ENCODE data around the gene ZNF839.
"Not testable (repeated sequence)": the region's sequence is repeated elsewhere in the genome, so short reads cannot be mapped to it uniquely, and the experiment has no call there.

Gene ZNF839

DNA sequence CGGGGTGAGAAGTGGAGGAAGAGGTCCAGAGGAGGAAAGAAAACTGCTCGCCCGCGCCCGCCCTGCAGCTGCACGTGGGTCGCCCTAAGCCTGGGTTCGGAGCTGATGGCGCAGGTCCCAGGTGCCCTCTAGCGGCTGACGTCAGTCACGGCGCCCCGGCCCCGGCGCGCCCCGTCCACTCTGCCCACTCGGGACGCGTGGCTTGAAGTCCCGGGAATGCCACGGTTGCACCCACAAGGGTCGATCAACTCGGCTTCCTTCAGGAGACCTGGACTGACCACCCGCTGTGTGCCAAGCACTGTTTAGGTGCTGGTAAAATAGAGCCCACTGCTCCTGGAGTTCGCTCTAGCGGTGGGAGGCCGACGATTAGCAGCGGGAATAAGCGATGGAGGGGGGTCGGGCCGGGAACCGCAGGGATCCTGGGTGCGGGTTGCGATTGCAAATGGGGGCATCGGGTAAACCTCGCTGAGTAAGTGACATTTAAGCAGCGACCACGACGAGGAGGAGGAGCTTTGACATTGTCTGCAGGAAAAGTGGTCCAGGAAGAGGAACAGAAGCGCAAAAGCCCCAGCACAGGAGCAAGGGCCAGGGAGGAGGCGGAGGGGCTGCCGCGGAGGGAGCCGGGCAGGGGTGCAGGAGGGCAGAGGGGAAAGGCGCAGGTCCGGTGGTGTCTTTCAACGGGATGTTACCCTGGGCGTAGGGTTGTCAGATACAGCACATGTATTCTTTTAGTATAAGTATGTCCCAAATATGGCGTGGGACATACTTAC is 5.1 kb upstream of the ZNF839 start:
- DNase-seq, result peak; percentile 85

DNA sequence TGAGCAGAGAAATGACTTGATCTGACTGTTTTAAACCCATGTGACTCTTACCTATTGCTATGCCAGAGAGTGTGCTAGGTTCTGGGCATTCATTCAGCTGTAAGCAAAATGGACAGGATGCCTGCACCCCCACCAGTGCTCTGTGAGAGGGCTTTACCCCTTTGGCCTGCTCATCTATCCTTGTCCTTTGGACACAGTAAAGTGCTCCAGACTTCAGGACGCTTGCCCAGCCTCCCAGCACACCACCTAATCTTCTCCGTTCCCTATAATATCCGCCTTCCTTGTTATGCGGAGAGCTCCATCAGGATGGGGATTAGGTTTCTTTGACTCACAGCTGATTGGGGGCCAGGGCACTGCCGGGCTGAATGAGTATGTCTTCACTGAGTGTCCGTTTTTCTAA is 4.4 kb upstream of the ZNF839 start:
- DNase-seq, result no peak

DNA sequence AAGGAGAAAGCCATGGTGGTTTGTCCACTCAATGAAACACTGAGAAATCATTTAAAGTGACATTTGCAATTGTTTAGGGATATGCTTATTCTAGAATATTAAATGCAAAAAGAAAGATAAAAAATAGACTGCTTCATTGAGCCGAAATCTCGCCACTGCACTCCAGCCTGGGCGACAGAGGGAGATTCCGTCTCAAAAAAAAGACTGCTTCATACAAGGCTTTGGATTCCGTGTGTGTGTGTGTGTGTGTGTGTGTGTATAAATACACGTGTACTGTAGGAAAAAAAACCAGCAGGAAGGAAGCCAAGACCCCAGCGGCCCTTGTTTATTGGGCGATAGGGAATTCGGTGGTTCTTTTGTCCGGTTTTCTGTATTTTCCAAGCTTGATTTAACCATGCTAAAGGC is 3.2 kb upstream of the ZNF839 start:
- peak; percentile 87 for DNase-seq

DNA sequence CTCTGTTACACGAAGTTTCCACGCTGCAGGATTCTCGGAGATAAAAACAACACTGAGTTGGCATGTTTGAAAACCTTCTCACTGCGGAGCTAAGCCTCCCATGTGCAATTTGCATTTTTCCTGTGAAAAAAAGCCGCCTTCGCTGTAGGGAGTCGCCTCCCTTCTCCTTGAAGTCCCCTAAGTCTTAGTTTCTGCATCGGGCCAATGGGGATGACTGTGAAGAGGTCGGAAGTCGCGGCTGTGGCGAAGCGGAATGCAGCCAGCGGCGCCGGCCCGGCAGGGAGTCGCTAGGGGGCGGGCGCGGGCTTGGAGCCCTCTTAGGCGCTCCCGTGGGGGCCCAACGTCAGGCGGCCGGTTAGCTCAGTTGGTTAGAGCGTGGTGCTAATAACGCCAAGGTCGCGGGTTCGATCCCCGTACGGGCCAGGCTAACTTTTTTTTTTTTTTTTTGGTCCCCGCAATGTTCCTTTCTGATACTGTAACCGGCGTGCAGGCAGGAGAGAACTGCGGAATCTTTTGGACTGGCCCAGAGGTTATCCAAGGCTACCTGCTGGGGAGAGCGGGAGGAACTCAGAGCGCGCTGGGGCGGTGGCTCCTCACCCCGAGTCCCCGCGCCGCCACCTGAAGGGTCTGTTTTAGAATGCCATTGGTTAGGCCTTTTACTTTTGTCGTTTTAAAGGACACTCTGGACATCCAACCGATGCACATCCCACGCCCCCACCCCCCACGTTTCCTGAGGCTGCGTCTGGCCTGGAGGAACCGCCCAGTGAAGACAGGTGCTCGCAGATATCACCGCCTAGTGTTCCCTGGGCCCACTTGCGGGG is 2.6 kb upstream of the ZNF839 start:
- peak; percentile 97 for DNase-seq

DNA sequence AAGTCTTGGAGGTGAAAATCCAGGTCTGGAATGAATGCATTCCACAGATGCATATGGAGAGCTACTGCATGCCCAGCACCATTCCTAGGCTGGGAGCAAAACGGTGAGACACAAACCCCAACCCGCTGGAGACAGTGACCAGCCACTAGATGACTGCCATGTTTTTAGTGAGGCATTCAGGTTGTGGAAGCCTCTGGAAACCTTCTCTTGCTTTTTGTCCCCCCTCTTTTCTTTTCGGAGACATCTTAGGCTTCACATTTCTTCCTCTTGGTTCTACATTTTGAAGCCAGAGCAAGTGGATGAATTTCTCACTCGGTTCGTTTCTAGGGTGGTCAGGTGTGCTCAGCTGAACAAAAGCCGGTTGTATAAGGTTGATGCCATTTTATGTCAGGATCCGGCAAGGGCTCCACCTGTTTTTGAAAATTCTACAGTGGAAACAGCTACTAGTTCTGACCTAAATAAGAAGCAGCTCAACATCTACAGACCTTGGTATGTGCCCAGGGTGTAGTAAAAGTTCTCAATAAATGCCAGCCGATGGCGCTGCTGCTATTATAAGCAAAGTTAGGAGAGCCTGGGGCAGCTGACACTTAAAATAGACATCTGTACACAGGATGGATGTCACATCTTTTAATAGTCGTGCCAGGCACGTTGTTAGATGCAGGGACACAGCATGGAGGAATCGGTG is 1.8 kb upstream of the ZNF839 start:
- peak; percentile 48 for DNase-seq

DNA sequence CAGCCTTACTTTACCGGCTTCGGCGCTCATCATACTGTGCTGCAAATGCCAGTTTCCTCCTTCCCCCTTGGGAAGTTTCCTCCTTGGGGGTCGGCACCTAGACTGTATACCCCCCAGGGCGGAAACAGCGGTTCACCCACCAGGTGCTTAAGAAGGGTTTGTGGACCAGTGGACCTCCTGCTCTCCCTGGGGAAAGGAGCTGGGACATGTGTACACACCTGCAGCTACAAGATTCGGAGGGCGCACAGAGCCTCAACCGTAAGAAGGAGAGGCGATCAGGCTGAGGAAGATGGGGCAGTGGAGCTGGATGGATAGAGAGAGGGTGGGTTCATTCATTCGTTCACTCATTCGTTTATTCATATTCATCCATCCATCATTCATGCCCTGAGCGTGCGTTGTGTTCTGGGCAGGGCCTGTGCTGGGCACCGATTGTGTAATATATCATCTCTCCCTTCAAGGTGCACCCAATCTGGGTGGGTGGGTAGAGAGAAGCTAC is 717 bp upstream of the ZNF839 start:
- DNase-seq, result no peak

DNA sequence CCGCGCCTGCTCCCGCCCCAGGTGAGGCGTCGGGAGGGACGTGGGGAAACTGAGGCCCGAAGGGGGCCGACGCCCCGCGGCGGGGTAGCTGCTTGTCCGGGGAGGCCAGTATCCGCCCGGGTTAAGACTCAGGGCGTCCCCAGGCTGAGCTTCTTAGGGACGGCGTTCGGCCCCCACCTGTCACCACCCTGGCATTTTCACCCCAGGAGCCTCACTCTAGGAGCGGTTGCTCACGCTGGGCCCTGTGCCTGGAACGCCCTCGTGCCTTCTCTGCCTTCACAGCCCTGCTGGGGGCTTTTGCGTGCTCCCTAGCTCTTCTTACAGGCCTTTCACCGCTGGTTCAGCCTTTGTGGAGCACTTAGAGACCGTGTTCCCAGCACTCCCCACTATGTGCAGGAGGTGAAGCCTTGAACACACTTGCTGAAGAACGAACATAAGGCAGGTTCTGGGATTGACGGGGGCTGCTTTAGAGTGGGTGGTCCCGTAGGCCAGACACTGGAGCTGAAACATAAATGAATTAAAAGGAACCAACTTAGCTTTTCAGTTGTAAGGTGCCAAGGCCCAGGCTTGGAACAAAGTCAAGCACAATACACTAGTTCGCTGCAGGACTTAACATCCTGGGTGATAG is 601 bp downstream of the ZNF839 start:
- peak; percentile 33 for DNase-seq

DNA sequence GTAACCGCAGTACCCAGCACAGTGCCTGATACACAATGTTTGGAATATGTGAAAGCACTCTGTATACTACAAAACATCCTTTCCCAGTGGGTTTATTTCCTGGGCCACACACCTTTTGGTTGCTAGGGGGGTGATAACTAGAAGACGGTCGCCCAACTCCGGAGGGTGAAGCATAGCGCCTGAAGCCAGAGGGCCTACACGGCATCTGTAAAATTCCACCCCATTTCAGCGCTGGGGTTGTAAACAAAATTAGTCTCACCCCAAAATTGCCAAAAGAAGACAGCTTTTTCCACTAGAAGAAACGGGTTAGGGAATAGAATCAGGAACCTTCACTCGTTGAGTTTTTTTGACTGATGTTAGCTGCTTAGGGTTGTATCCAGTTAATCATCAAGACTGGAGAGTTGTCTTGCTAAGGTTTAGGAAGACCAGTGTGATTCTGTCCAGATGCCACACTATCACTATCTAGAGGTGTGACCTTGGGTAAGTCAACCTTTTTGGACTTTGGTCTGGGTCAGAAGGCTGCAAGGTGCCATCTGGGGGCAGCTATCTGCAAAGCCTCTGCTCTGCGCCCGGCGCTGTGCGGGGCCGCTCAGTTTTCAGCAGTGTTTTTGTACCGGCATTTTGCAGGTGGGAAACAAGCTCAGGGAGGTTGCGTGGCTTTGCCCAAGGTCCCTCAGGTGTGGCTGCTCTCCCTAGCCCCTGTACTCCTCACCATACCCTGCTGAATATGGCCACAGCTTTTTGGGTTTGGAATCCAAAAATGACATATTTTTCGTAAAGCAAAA is 1.3 kb downstream of the ZNF839 start:
- DNase-seq, result no peak

DNA sequence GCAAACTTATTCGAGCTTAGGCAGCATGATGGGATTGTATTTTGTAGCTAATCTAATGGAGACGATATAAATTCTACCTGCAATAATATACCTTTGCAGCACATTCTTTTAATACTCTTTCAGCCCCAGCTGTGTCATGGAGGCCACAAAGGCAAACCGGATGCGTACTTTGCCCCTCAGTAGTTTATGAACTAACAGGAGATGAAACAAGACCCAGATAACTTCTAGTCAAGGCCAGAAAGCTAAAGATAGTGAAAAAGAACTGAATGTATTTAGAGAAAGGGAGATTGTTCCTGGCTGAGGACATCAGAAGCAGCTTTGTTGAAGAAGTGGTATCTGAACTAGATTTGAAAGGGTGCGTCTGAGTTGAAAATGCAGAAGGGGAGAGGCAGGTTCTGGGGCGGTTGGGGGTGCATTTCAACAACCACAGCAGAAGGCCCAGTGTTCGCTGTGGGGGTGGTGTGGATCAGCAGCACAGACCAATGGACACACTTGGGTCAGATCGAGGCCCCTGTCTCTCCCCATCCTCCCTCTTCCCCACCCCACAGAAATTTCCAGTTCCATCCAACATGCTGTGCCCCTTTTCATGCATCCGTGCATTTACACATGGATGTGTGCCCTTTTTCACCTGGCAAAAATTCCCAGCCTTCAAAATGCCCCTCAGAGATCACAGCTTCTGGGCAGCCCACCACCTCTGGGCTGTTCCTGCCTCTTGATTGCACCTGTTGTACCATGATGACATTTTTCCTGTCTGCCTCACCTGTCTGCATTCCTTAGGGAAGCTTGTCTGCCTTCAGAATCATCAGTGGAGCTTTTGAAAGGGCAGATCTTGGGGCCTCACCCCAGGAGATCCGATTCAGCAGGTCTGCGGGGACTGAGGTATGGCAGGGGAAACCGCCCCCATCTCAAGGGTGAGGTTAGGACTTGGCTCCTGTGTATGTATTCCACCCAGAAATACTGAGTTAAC is 2.2 kb downstream of the ZNF839 start:
- no peak for DNase-seq

DNA sequence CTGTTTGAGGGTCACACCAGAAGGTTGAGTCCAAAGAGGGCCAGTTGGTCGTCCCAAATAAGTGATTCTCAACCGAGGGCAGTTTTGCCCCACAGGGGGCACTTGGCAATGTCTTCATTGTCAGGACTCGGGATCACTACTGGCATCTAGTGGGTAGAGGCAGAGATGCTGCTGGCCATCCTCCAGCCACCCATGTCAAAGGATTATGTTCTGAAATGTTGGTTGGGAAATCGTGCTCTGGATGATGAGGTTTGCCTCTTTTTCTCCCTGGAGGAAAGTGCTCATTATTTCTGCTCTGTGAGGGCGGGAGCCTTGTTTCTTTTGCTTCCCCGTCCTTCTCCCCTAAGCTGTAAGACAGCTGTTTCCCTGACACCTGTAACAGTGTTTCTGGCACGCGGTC is 3.6 kb downstream of the ZNF839 start:
- DNase-seq, result peak; percentile 62

DNA sequence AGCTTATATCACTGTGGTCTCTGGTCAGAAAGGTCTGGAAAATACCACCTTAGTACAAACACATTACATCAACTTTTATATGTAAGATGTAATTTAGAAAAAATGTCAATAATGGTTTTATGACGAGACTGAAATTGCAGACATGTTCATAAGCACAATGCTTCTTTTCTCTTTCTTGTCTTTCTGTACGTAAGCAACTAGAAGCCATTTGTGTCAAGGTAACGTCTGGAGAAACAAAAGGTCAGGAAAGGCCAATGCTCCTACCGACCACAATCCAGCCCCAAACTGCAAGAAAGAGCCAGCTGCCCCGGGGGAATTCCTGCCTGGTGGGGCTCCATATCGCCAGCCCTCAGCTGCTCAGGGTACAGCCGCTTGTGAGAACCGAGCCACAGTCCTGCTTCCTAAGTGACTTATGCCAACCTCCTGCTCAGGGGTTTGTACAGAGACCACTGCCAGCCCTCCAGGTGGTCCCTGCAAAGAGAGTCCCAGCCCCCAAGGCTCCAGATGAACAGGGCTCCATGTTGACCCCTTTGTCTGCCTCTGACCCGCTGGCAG is 6.3 kb downstream of the ZNF839 start:
- no peak for DNase-seq

DNA sequence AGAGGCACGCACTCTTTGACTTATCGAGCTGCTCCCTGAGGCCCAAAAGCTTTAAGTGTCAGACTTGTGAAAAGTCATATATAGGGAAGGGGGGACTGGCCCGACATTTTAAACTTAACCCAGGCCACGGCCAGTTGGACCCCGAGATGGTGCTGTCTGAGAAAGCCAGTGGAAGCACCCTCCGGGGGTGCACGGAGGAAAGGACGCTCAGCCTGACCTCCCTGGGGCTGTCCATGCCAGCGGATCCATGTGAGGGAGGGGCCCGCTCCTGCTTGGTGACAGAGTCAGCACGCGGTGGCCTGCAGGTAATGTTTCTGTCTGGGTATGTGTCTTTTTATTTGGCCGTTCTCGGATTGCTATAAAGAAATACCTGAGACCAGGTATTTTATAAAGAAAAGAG is 7.0 kb downstream of the ZNF839 start:
- no peak for DNase-seq

DNA sequence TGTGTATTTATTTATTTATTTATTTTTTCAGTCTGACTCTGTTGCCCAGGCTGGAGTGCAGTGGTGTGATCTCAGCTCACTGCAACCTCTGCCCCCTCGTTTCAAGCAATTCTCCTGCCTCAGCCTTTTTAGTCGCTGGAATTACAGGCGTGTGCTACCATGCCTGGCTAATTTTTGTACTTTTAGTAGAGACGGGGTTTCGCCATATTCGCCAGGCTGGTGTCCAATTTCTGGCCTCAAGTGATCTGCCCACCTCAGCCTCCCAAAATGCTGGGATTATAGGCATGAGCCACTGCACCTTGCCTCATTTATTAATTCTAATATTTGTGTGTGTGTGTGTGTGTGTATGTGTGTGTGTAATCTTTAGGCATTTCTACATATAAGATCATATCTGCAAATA is 9.8 kb downstream of the ZNF839 start:
- DNase-seq, result not testable (repeated sequence)

DNA sequence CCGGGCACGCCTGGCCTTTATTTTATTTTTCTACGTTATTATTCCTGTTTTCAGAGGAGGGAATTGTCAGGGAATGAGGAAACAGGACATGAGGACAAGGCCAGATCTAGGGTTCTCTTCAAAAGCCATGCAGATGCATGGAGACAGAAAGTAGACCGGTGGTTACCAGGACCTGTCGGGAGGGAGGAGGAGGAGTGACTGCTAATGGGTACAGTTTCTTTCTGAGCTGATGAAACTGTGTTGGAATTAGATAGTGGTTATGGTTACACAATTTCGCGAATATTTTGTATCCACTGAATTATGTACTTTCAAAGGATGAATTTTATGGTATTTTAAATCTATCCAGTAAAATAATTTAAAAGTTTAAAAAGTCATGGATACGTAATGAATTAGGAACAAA is 11.3 kb downstream of the ZNF839 start:
- DNase-seq, result no peak

DNA sequence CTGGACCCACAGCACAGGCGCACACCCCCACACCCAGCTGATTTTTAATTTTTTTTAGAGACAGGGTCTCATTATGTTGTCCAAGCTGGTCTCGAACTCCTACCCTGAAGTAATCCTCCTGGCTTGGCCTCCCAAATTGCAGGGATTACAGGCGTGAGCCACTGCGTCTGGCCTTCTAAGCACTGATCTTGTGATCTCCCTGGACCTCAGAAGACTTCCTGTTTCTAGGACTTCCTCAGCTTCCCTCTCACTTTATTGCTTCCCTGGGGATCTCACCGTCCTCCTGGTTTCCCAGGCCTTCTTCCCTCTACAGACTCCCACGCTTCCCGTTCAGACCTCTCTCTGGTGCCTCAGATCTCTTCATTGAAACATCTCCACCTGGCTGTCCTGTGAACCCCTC is 13.8 kb downstream of the ZNF839 start:
- DNase-seq, result no peak

DNA sequence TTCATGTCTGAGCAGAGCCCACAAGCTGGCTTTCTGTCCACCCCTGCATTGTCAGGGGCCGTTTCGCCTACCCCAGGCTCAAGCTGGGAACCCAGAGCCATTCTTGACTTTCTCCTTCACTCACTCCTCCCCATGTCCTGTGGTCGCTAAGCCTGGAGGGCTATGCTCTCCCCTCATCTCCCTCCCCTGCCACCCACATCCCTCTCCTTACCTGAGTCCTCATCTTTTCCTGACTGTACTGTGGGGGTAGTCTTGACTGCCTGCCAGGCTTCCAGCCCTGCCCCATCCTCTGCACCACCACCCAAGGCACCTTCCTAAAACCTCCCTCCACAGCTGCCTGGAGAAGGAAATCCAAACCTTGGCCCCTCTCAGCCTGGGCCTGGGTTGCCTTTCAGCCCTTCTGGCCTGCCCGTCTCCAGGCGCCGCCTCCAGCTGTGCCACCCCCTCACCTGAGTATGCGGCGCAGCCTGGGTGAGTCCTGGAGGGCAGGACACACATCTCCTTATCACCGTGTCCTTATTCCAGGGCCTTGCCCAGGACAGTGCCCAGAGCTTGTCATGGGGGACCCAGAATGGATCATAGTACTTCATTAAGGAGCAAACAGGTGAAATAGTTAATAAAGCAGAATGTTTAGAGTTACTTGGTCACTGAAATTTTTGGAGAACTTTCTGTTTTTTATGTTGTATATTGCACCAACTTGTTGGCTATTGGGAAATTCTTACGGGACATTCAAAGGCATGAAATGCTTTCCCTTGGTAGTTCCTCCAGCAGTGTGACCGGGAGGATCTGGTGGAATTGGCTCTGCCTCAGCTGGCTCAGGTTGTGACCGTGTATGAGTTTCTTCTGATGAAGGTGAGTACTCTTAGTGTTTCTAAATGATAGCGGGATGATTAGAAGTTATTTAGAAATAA is 14.5 kb downstream of the ZNF839 start:
- no peak for DNase-seq

DNA sequence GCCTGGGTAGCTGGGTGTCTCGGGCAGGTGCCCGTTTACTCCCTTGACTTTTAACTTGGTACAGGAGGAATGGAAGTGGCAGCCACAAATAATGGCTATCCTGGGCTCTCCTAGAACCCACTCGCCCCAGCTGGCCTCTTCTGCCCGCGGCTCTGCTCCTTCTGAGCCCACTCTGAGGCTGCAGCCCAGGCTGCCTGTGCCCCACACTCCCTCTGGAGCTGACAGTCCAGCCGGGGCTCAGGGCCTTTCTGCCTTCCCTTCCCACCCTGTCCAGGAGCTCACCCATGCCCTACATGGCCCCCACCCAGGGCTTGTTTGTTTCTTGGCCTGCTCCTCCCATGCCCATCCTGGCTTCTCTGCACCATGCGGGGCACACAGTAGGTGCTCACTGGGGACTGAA is 15.6 kb downstream of the ZNF839 start:
- no peak for DNase-seq

DNA sequence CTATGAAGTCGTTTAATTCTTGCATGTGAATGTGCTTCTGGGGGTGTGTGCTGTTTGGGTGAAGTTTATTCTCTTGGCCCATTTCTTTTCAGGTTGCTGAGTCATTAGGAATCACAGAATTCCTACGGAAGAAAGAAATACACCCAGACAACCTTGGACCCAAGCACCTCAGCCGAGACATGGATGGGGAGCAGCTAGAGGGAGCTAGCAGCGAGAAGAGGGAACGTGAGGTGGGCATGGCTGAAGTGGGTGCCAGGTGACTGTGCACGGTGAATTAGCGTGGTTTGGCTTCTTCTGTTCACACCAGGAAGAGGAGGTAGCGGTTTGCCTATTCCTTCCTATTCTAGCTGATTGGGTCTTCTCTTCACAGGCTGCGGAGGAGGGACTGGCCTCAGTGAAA is 19.2 kb downstream of the ZNF839 start:
- DNase-seq, result no peak

DNA sequence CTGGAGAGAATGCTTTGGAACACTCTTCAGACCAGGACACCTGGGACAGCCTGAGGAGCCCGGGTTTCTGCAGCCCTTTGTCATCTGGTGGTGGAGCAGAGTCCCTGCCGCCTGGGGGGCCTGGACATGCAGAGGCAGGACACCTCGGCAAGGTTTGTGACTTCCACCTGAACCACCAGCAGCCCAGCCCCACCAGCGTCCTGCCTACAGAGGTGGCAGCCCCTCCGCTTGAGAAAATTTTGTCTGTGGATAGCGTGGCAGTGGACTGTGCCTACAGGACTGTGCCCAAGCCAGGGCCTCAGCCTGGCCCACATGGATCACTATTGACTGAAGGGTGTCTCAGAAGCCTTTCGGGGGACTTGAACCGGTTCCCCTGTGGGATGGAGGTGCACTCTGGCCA is 22.0 kb downstream of the ZNF839 start:
- no peak for DNase-seq

DNA sequence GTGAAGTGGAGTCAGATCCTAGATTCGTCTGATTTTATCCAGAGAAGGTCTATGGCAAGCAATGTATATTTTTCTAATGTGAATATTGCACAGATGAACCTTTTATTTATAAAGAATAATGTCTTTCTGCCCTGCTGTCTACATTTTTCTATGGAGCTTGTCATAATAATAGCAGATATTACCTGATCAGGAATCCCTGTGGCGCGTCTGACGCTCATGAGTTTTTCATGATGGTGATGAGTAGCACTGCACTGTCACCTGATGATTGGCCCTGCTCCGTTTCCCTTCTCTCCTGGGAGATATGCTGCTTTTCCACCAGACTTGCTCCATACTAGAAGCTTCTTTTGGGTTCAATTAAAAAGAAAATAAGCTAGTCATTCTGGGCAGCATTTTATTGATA is 22.7 kb downstream of the ZNF839 start:
- no peak for DNase-seq

Measured in NCI-H2171 treated with DMSO at 0.1 percent for 48 hours (cell line).